Measurements from ENCODE around the gene EPHA3.

DNA sequence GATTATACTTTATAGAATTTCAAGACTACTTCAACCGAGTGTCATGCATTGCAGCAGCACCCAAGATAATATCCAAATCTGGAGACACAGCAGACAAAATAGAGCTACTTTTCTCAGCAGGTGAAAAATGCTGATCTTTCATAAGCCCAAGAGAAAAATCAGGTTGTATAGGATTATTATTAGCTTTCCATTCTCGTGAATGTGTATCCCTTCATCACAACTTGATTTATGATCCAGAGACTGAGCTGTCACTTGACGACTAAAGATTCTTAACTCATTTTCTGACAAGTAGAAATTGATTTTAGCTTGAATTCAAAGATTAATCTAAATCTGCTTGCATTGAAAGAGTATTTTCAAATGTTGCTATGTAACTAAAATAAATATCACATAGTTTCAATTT lies 32.4 kb downstream of the EPHA3 start:
- TF ChIP-seq CTCF (conservative IDR thresholded peaks at IDR 0.05; ENCODE audit: low read length) (no peak), EZH2phosphoT487 (IDR thresholded peaks at IDR 0.05; ENCODE audit: borderline replicate concordance) (no peak)
